Sigmoid colon (tissue), 4 donors: ENCODE results near the gene PPP1R9B.

ENCODE experiments used
- CTCF ChIP-seq, 4 experiments: fragments of 450-650 bp in 3 of 4; fragments of 200-600 bp in 1 of 4; IDR thresholded peaks; one replicate each; pipeline ENCODE4 v1.5.1; 2016 to 2019; ENCODE audit warnings: antibody characterized with exemption in 4 of 4, mild to moderate bottlenecking in 3 of 4, moderate library complexity in 2 of 4
- POLR2A ChIP-seq, 2 donors: fragments of 450-650 bp; IDR thresholded peaks; one replicate each; pipeline ENCODE4 v1.6.1; 2016; ENCODE audit warnings: antibody characterized with exemption in 2 of 2, mild to moderate bottlenecking in 2 of 2, moderate library complexity in 2 of 2
- POLR2AphosphoS5 ChIP-seq, 4 donors: sonication (generic); formaldehyde crosslinking; IDR thresholded peaks; one replicate each; pipeline ENCODE4 v1.6.1; 2017; ENCODE audit warnings: antibody characterized with exemption in 4 of 4

GRCh38 chr17:50176559-50177357, 26.3 kb upstream of the PPP1R9B start:
- no peak for TF ChIP-seq POLR2AphosphoS5 (IDR thresholded peaks at IDR 0.05)
- peak in 1 of 4 experiments; percentile 37 for TF ChIP-seq CTCF (IDR thresholded peaks at IDR 0.05)
- no peak for TF ChIP-seq POLR2A (IDR thresholded peaks at IDR 0.05)
